H1 (cell line): ENCODE results near the gene SH3BP5. TPM values are rescaled to one million over a fixed set of nuclear protein-coding genes. Genes with fewer than 3 reads are reported as not detected.

ENCODE experiments used
- CTCF ChIA-PET: fragments of 300-600 bp; sonication (Branson Sonifier 250); formaldehyde crosslinking; loops from one replicate; lab custom pipeline; 2021; ENCODE audit not compliant: partially characterized antibody; lab: Charles Lee
- POLR2A ChIA-PET: fragments of 300-600 bp; sonication (Branson Sonifier 250); formaldehyde crosslinking; loops from one replicate; lab custom pipeline; 2021; ENCODE audit warnings: inconsistent platforms; ENCODE audit not compliant: partially characterized antibody; lab: Charles Lee
- DNase-seq, 2 experiments: peaks; one replicate each; pipeline versions ENCODE4 v3.0.0 to v3.0.0-alpha.2; 2010 to 2022; ENCODE audit warnings: low spot score in 2 of 2, low read depth in 1 of 2, mixed read lengths in 1 of 2
- FAIRE-seq: peaks from 2 replicates; lab custom pipeline; 2011; peaks lifted over from hg19 to GRCh38; lab: Jason Lieb, UNC
- H2AFZ ChIP-seq: 2 replicates; pipeline ENCODE4 v1.8.1; 2012; ENCODE audit warnings: low read length, inconsistent platforms
- H2AK5ac ChIP-seq: 2 replicates; pipeline ENCODE4 v1.6.1; 2013; ENCODE audit warnings: low read depth, low read length
- H2BK120ac ChIP-seq: replicated peaks from 2 replicates; pipeline ENCODE3; 2013; ENCODE audit warnings: low read depth, low read length, inconsistent platforms
- H2BK12ac ChIP-seq: 2 replicates; pipeline ENCODE4 v1.6.1; 2013; ENCODE audit warnings: low read depth, low read length
- H2BK15ac ChIP-seq: 2 replicates; pipeline ENCODE4 v1.6.1; 2013; ENCODE audit warnings: low read length
- H2BK20ac ChIP-seq: 2 replicates; pipeline ENCODE4 v1.6.1; 2013; ENCODE audit warnings: low read length
- H2BK5ac ChIP-seq: 2 replicates; pipeline ENCODE4 v1.6.1; 2013; ENCODE audit warnings: low read depth, low read length
- H3K14ac ChIP-seq: 2 replicates; pipeline ENCODE4 v1.6.1; 2013; ENCODE audit warnings: inconsistent platforms; ENCODE audit not compliant: insufficient read length
- H3K18ac ChIP-seq: 2 replicates; pipeline ENCODE4 v1.6.1; 2013; ENCODE audit warnings: low read length; ENCODE audit errors: extremely low read depth
- H3K23ac ChIP-seq: 2 replicates; pipeline ENCODE4 v1.6.1; 2013; ENCODE audit warnings: inconsistent platforms; ENCODE audit not compliant: insufficient read length
- H3K23me2 ChIP-seq: 2 replicates; pipeline ENCODE4 v1.6.1; 2013; ENCODE audit warnings: low read depth, low read length
- H3K27ac ChIP-seq: 2 replicates; pipeline ENCODE4 v1.6.1; 2011; ENCODE audit warnings: low read depth, low read length, inconsistent platforms
- H3K27me3 ChIP-seq, 4 experiments: replicated peaks in 1 of 4; 1 replicate in 1 of 4; 2 replicates in 3 of 4; pipeline versions ENCODE4 v1.6.1 to v1.8.1; 2011 to 2013; ENCODE audit warnings: low read length in 3 of 4, mild to moderate bottlenecking in 3 of 4, inconsistent platforms in 2 of 4, mixed read lengths in 2 of 4, moderate library complexity in 1 of 4; ENCODE audit not compliant: control insufficient read depth in 3 of 4, insufficient read depth in 3 of 4; ENCODE audit errors: extremely low read depth in 1 of 4
- H3K36me3 ChIP-seq, 4 experiments: 2 replicates each; pipeline versions ENCODE4 v1.6.1 to v1.8.1; 2011 to 2013; ENCODE audit warnings: mild to moderate bottlenecking in 4 of 4, low read length in 3 of 4, moderate library complexity in 2 of 4, control low read depth in 1 of 4, inconsistent platforms in 1 of 4; ENCODE audit not compliant: insufficient read depth in 4 of 4, control insufficient read depth in 2 of 4
- H3K4ac ChIP-seq: replicated peaks from 2 replicates; pipeline ENCODE3; 2013; ENCODE audit warnings: low read length, low read depth, mixed read lengths, inconsistent platforms; ENCODE audit not compliant: insufficient read length
- H3K4me1 ChIP-seq, 4 experiments: replicated peaks in 1 of 4; 1 replicate in 1 of 4; 2 replicates in 3 of 4; pipeline versions ENCODE4 v1.6.1 to v1.8.1; 2011 to 2013; ENCODE audit warnings: low read length in 3 of 4, inconsistent platforms in 2 of 4, mixed read lengths in 1 of 4; ENCODE audit not compliant: insufficient read depth in 4 of 4, control insufficient read depth in 3 of 4
- H3K4me2 ChIP-seq, 2 experiments: 2 replicates each; pipeline versions ENCODE4 v1.6.1 to v1.8.1; 2011 to 2013; ENCODE audit warnings: low read depth in 2 of 2, low read length in 2 of 2, control low read depth in 1 of 2, inconsistent platforms in 1 of 2, mild to moderate bottlenecking in 1 of 2; ENCODE audit not compliant: insufficient read depth in 1 of 2
- H3K4me3 ChIP-seq, 4 experiments: fragments of 200-600, 300-600 bp in 1 of 4; sonication (generic), shearing (Covaris generic), sonication (Bioruptor Twin) in 1 of 4; 2 replicates each; pipeline versions ENCODE4 v1.5.1 to v1.8.1; 2011 to 2016; ENCODE audit warnings: low read length in 4 of 4, low read depth in 3 of 4, control low read depth in 2 of 4, inconsistent platforms in 2 of 4, mild to moderate bottlenecking in 2 of 4, mixed read lengths in 1 of 4, moderate library complexity in 1 of 4; ENCODE audit not compliant: insufficient read depth in 2 of 4; ENCODE audit errors: extremely low read depth in 1 of 4
- H3K56ac ChIP-seq: replicated peaks from 2 replicates; pipeline ENCODE3; 2013; ENCODE audit warnings: low read depth, mild to moderate bottlenecking, mixed read lengths, low read length, inconsistent platforms; ENCODE audit not compliant: insufficient read length
- H3K79me1 ChIP-seq: 2 replicates; pipeline ENCODE4 v1.6.1; 2013; ENCODE audit warnings: low read depth, low read length, control low read depth
- H3K79me2 ChIP-seq, 2 experiments: 2 replicates each; pipeline versions ENCODE4 v1.6.1 to v1.8.1; 2012 to 2013; ENCODE audit warnings: low read length in 2 of 2, mild to moderate bottlenecking in 2 of 2, inconsistent platforms in 1 of 2; ENCODE audit not compliant: insufficient read depth in 2 of 2, control insufficient read depth in 1 of 2
- H3K9ac ChIP-seq, 4 experiments: replicated peaks in 1 of 4; 1 replicate in 1 of 4; 2 replicates in 3 of 4; pipeline versions ENCODE4 v1.6.1 to v1.8.1; 2011 to 2013; ENCODE audit warnings: low read depth in 3 of 4, low read length in 3 of 4, control low read depth in 2 of 4, mild to moderate bottlenecking in 2 of 4, moderate library complexity in 2 of 4, inconsistent platforms in 1 of 4; ENCODE audit errors: extremely low read depth in 1 of 4
- H3K9me3 ChIP-seq, 2 experiments: 2 replicates each; pipeline versions ENCODE4 v1.6.1 to v1.8.1; 2012 to 2013; ENCODE audit warnings: mild to moderate bottlenecking in 2 of 2, moderate library complexity in 2 of 2, control low read depth in 1 of 2, inconsistent platforms in 1 of 2, low read depth in 1 of 2, low read length in 1 of 2, mixed read lengths in 1 of 2; ENCODE audit not compliant: insufficient read depth in 2 of 2
- H4K20me1 ChIP-seq, 2 experiments: replicated peaks in 1 of 2; 2 replicates each; pipeline versions ENCODE3 to v1.8.1; 2011 to 2013; ENCODE audit warnings: inconsistent platforms in 2 of 2, low read length in 2 of 2, mild to moderate bottlenecking in 1 of 2; ENCODE audit not compliant: insufficient read depth in 2 of 2, control insufficient read depth in 1 of 2
- H4K5ac ChIP-seq: 2 replicates; pipeline ENCODE4 v1.6.1; 2013; ENCODE audit warnings: low read length, low read depth, mixed read lengths, inconsistent platforms; ENCODE audit not compliant: insufficient read length
- H4K8ac ChIP-seq: 2 replicates; pipeline ENCODE4 v1.8.0; 2013; ENCODE audit warnings: mild to moderate bottlenecking, moderate library complexity, low read length, inconsistent platforms; ENCODE audit not compliant: insufficient read depth; ENCODE audit errors: extremely low read depth
- H4K91ac ChIP-seq: replicated peaks from 2 replicates; pipeline ENCODE3; 2013; ENCODE audit warnings: low read length, mixed read lengths, inconsistent platforms; ENCODE audit not compliant: insufficient read length
- CHD2 ChIP-seq: IDR thresholded peaks from 2 replicates; pipeline ENCODE4 v1.6.1; 2012; ENCODE audit warnings: low read length, improper control_type of control experiment
- EZH2 ChIP-seq: fragments of 200-600 bp; sonication (generic); IDR thresholded peaks from 2 replicates; pipeline ENCODE4 v1.7.1; 2012; ENCODE audit warnings: low read depth, mild to moderate bottlenecking, moderate library complexity, low read length, inconsistent platforms; ENCODE audit not compliant: severe bottlenecking
- JUN ChIP-seq: IDR thresholded peaks from 2 replicates; pipeline ENCODE4 v1.6.1; 2011; ENCODE audit warnings: low read depth, mild to moderate bottlenecking, improper control_type of control experiment, low read length
- MAFK ChIP-seq: IDR thresholded peaks from 2 replicates; pipeline ENCODE4 v1.6.1; 2012; ENCODE audit warnings: low read depth, mild to moderate bottlenecking, improper control_type of control experiment, low read length
- RFX5 ChIP-seq: IDR thresholded peaks from 2 replicates; pipeline ENCODE4 v1.6.1; 2011; ENCODE audit warnings: low read depth, low read length, improper control_type of control experiment, borderline replicate concordance
- SIX5 ChIP-seq: IDR thresholded peaks from 2 replicates; pipeline ENCODE4 v1.6.1; 2011; ENCODE audit warnings: mild to moderate bottlenecking, low read depth, low read length
- SP2 ChIP-seq: IDR thresholded peaks from 2 replicates; pipeline ENCODE4 v1.6.1; 2012; ENCODE audit warnings: mild to moderate bottlenecking, low read length, inconsistent platforms
- TAF1 ChIP-seq: IDR thresholded peaks from 2 replicates; pipeline ENCODE4 v1.6.1; 2011; ENCODE audit warnings: mild to moderate bottlenecking, low read depth, low read length
- ZNF274 ChIP-seq: IDR thresholded peaks from 2 replicates; pipeline ENCODE4 v1.7.0; 2012; ENCODE audit warnings: low read length, borderline replicate concordance; ENCODE audit errors: extremely low read depth
- WGBS, 2 experiments: shearing (Covaris generic) in 1 of 2; methylation state at CpG; one replicate each; pipeline versions ENCODE4 v1.1.6 to v1.1.7; 2013 to 2015; ENCODE audit warnings: low lambda C conversion rate in 2 of 2, mixed read lengths in 2 of 2, inconsistent platforms in 1 of 2, low coverage in 1 of 2, missing lambda C conversion rate in 1 of 2; ENCODE audit not compliant: insufficient replicate concordance in 2 of 2, insufficient coverage in 1 of 2, insufficient read length in 1 of 2; ENCODE audit errors: extremely low coverage in 1 of 2, missing lambda C conversion rate in 1 of 2; 5-methylcytosine and 5-hydroxymethylcytosine counted together
- polyA plus RNA-seq, 7 experiments: library from polyadenylated mRNA; depleted of rRNA in 3 of 7; stranded (reverse) in 5 of 7; unstranded in 2 of 7; fragments of >200 nt in 5 of 7; fragments of 200-250 nt in 2 of 7; gene quantifications; 1 replicate in 5 of 7; 2 replicates in 1 of 7; 4 replicates in 1 of 7; pipeline versions ENCODE4 v1.2.1 to v1.2.3, GENCODE V29; 2011 to 2013; ENCODE audit warnings: missing spikeins in 2 of 7, mixed read lengths in 2 of 7
- total RNA-seq: library from RNA; stranded (reverse); fragmentation: NEBNext Ultra II Directional; extraction: Animal tissue kit (Norgen Biotek cat#: 25700); gene quantifications from 2 replicates; pipeline ENCODE4 v1.2.1, GENCODE V29; 2021
- TF ChIP-seq, protein P1 (sequence below): IDR thresholded peaks from 2 replicates; pipeline ENCODE4 v1.6.1; 2011; ENCODE audit warnings: low read depth, mild to moderate bottlenecking, low read length; ENCODE audit not compliant: insufficient read depth

SH3BP5 gene
- total and polyA plus RNA-seq, 2 of the 8 experiments (the other 6 are each of a cell fraction or from before 2014, with no cell fraction given): 7.1 to 9.7 TPM

DNA sequence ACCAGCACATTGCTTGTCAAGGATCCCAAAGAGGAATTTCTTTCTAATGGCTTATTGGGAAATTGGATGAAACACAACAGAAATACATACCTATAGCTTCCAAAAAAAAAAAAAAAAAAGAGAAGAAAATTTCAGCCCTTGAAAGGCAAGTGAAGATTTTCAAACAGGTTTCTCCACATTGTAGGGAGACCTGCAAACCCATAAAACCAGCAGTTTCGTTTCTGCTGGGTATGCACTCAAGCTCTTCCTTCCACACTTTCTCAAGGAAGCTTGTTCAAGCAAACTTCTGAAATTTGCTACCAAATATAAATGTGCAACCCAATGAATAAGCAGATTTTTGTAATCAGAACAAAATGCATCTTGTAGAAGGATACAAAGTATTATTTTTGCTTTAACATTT lies 15.9 kb upstream of the SH3BP5 start:
- H3K9me3 ChIP-seq: peaks cover 13% of the 10 kb centered on the region in 2 experiments
- H2BK120ac ChIP-seq: no peak overlapping the region
- H3K36me3 ChIP-seq: no peaks in the 10 kb centered on the region; a peak in 1 of 8 replicates
- H3K79me2 ChIP-seq: no peaks in the 10 kb centered on the region
- no peaks in the 10 kb centered on the region for H3K23me2 ChIP-seq
- H3K27ac ChIP-seq: no peak overlapping the region
- H4K91ac ChIP-seq: no peak overlapping the region
- H3K18ac ChIP-seq: no peak overlapping the region
- no peaks in the 10 kb centered on the region for H3K4me1 ChIP-seq
- 92% methylated on average over 1 of the region's 1 CpG; no CpG with 5 or more reads in 1 of the 2 experiments for WGBS, 2 experiments
- POLR2A ChIA-PET: no interaction called here
- no peak overlapping the region for H3K9ac ChIP-seq
- H3K4me2 ChIP-seq: no peak overlapping the region
- no peak overlapping the region for H2BK15ac ChIP-seq
- no peak overlapping the region for H2BK20ac ChIP-seq
- H2AFZ ChIP-seq: no peak overlapping the region
- no peak overlapping the region for H2AK5ac ChIP-seq
- H3K14ac ChIP-seq: no peak overlapping the region
- no peak overlapping the region for H3K4ac ChIP-seq
- no peak overlapping the region for H3K56ac ChIP-seq
- no peaks in the 10 kb centered on the region for H3K79me1 ChIP-seq
- no peak overlapping the region for H4K8ac ChIP-seq
- no peak overlapping the region for H3K4me3 ChIP-seq
- CTCF ChIA-PET: interaction anchor here (0.6 to 6.2 kb wide), 3 partner anchors 16 to 80 kb away, joined by 3 to 25 read pairs (median 4); partner anchors contain the start of gene SH3BP5
- no peaks in the 10 kb centered on the region for H4K20me1 ChIP-seq
- no peak overlapping the region for H4K5ac ChIP-seq
- no peak for DNase-seq
- no peak overlapping the region for H2BK5ac ChIP-seq
- H3K27me3 ChIP-seq: no peaks in the 10 kb centered on the region
- no peak overlapping the region for H2BK12ac ChIP-seq
- no peak overlapping the region for H3K23ac ChIP-seq
- TF ChIP-seq TAF1 (no peak), ZNF274 (no peak), CHD2 (no peak), RFX5 (no peak), SP2 (no peak), MAFK (no peak), JUN (no peak), SIX5 (no peak), EZH2 (no peak)
- TF ChIP-seq, protein P1, sequence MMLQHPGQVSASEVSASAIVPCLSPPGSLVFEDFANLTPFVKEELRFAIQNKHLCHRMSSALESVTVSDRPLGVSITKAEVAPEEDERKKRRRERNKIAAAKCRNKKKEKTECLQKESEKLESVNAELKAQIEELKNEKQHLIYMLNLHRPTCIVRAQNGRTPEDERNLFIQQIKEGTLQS: no peak
- FAIRE-seq: no peak
